ENCODE results near the gene CPA5. TPM values are rescaled to one million over a fixed set of nuclear protein-coding genes. Genes with fewer than 3 reads are reported as not detected.

The CPA5 gene
- total RNA-seq, 1 experiment from 2014 or later = not detected

DNA sequence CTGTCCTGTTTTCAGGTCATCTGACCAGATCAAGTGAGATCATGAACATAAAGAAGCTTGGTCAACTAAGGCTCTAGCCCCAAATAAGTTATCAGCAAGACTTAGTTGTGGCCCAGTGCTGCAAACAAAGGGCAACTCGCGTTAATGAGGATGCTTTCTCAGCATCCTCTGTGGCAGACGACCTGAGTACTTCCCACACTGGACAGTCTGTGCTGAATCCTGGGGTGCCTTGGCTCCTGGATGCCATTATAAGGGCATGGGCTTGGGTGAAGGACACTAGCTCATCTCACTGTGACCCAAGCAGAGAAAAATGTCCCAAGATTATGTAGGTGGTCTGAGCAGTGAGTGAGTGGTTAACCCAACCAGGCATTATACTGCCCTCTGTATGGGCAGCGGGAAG lies 13.9 kb downstream of the CPA5 start:
- TF ChIP-seq EZH2phosphoT487 (IDR thresholded peaks at IDR 0.05; ENCODE audit: borderline replicate concordance, low read length) (no peak), EZH2 (IDR thresholded peaks at IDR 0.05; ENCODE audit: low read length, unreplicated experiment) (no peak)
- TF ChIP-seq, protein P1, sequence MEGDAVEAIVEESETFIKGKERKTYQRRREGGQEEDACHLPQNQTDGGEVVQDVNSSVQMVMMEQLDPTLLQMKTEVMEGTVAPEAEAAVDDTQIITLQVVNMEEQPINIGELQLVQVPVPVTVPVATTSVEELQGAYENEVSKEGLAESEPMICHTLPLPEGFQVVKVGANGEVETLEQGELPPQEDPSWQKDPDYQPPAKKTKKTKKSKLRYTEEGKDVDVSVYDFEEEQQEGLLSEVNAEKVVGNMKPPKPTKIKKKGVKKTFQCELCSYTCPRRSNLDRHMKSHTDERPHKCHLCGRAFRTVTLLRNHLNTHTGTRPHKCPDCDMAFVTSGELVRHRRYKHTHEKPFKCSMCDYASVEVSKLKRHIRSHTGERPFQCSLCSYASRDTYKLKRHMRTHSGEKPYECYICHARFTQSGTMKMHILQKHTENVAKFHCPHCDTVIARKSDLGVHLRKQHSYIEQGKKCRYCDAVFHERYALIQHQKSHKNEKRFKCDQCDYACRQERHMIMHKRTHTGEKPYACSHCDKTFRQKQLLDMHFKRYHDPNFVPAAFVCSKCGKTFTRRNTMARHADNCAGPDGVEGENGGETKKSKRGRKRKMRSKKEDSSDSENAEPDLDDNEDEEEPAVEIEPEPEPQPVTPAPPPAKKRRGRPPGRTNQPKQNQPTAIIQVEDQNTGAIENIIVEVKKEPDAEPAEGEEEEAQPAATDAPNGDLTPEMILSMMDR (conservative IDR thresholded peaks at IDR 0.05; ENCODE audit: low read depth, low read length) = no peak
- Histone ChIP-seq H3K27ac (ENCODE audit: low read length) (no peak overlapping the region), H2AFZ (ENCODE audit: low read length) (no peak overlapping the region)

GRCh38 chr7:130359276-130359857 lies 14.8 kb downstream of the CPA5 start:
- H3K79me2 ChIP-seq (ENCODE audit: low read length) = no peaks in the 10 kb centered on the region
- ChIA-PET POLR2A (ENCODE audit: unreplicated experiment) (no interaction called here), CTCF (no interaction called here)
- H3K4me1 ChIP-seq (ENCODE audit: insufficient read depth, low read length) = peaks cover 44% of the 10 kb centered on the region
- no peaks in the 10 kb centered on the region for H3K9me2 ChIP-seq (replicated peaks; ENCODE audit: low read length)
- TF ChIP-seq, protein P1 (conservative IDR thresholded peaks at IDR 0.05; ENCODE audit: low read depth, low read length) = no peak
- TF ChIP-seq EZH2 (IDR thresholded peaks at IDR 0.05; ENCODE audit: low read length, unreplicated experiment) (no peak), EZH2phosphoT487 (IDR thresholded peaks at IDR 0.05; ENCODE audit: borderline replicate concordance, low read length) (no peak)
- no peak overlapping the region for H3K4me3 ChIP-seq (ENCODE audit: low read length)
- H3K27ac ChIP-seq (ENCODE audit: low read length) = no peak overlapping the region
- H3F3A ChIP-seq (ENCODE audit: low read length, unreplicated experiment) = peaks cover 8% of the 10 kb centered on the region
- H3K36me3 ChIP-seq (ENCODE audit: low read depth, low read length) = no peaks in the 10 kb centered on the region
- H2AFZ ChIP-seq (ENCODE audit: low read length) = no peak overlapping the region
- no TSS peak for BruUV-seq (replicated peaks)
- H3K9ac ChIP-seq (ENCODE audit: low read length) = no peak overlapping the region
- H3K9me3 ChIP-seq (ENCODE audit: low read length) = peaks cover 4% of the 10 kb centered on the region; the same call in 1 of the 2 replicates
- H3K4me2 ChIP-seq (ENCODE audit: low read length) = no peak overlapping the region
- intact Hi-C loops (cut with micrococcal nuclease) = loop anchor here (5.0 kb wide), 1 partner anchor 287 kb away; the partner anchor contains the start of gene KLHDC10
- no peaks in the 10 kb centered on the region for H3K27me3 ChIP-seq (ENCODE audit: low read length)
- no peaks in the 10 kb centered on the region for H4K20me1 ChIP-seq (ENCODE audit: low read length)
- no peak for DNase-seq
- no peak for ATAC-seq

More for the DNA sequence above, 13.9 kb downstream of the CPA5 start:
- no peaks in the 10 kb centered on the region for H3K27me3 ChIP-seq (ENCODE audit: low read length)
- CTCF ChIA-PET = no interaction called here
- H3K4me1 ChIP-seq (ENCODE audit: insufficient read depth, low read length) = peaks cover 35% of the 10 kb centered on the region
- intact Hi-C loops (cut with micrococcal nuclease) = loop anchor here (5.0 kb wide), 1 partner anchor 286 kb away; the partner anchor contains the start of gene KLHDC10
- no TSS peak for BruUV-seq (replicated peaks)
- H3K9me2 ChIP-seq (replicated peaks; ENCODE audit: low read length) = no peaks in the 10 kb centered on the region
- no peak overlapping the region for H3K4me2 ChIP-seq (ENCODE audit: low read length)
- ATAC-seq = no peak
- peaks cover 5% of the 10 kb centered on the region for H3F3A ChIP-seq (ENCODE audit: low read length, unreplicated experiment)
- H3K4me3 ChIP-seq (ENCODE audit: low read length) = no peak overlapping the region
- H3K36me3 ChIP-seq (ENCODE audit: low read depth, low read length) = no peaks in the 10 kb centered on the region
- H4K20me1 ChIP-seq (ENCODE audit: low read length) = no peaks in the 10 kb centered on the region
- POLR2A ChIA-PET (ENCODE audit: unreplicated experiment) = no interaction called here
- no peaks in the 10 kb centered on the region for H3K79me2 ChIP-seq (ENCODE audit: low read length)
- DNase-seq = no peak
- peaks cover 4% of the 10 kb centered on the region; the same call in 1 of the 2 replicates for H3K9me3 ChIP-seq (ENCODE audit: low read length)
- H3K9ac ChIP-seq (ENCODE audit: low read length) = no peak overlapping the region

DNA sequence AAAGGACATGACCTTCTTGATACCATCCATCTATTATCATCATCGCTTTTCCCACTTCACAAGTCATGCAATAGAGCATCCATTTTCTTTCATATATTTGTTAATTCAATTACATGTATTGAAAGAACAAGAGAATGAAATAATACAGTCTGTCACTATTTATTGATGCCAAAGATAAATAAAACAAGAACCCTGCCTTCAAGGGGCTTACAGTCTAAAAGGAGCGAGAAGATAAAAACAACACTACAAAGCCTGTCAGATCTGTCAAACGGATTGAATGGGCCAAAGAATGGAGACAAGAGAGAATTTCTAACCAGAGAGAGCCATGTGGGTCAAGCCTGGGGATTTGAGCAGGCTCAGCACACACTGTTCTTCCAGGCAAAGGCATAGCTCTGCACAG lies 15.9 kb downstream of the CPA5 start:
- Histone ChIP-seq H4K20me1 (ENCODE audit: low read length) (no peaks in the 10 kb centered on the region), H3K4me3 (ENCODE audit: low read length) (no peak overlapping the region), H3K27me3 (ENCODE audit: low read length) (no peaks in the 10 kb centered on the region), H3K27ac (ENCODE audit: low read length) (no peak overlapping the region), H3F3A (ENCODE audit: low read length, unreplicated experiment) (peaks cover 8% of the 10 kb centered on the region), H3K36me3 (ENCODE audit: low read depth, low read length) (no peaks in the 10 kb centered on the region), H2AFZ (ENCODE audit: low read length) (no peak overlapping the region), H3K4me1 (ENCODE audit: insufficient read depth, low read length) (peaks cover 47% of the 10 kb centered on the region), H3K9ac (ENCODE audit: low read length) (no peak overlapping the region), H3K9me2 (replicated peaks; ENCODE audit: low read length) (no peaks in the 10 kb centered on the region), H3K4me2 (ENCODE audit: low read length) (no peak overlapping the region), H3K79me2 (ENCODE audit: low read length) (no peaks in the 10 kb centered on the region), H3K9me3 (ENCODE audit: low read length) (peaks cover 4% of the 10 kb centered on the region; the same call in 1 of the 2 replicates)
- ATAC-seq (no peak), DNase-seq (no peak)
- TF ChIP-seq EZH2 (IDR thresholded peaks at IDR 0.05; ENCODE audit: low read length, unreplicated experiment) = no peak
- no peak for TF ChIP-seq EZH2phosphoT487 (IDR thresholded peaks at IDR 0.05; ENCODE audit: borderline replicate concordance, low read length)
- ChIA-PET POLR2A (ENCODE audit: unreplicated experiment) (no interaction called here), CTCF (no interaction called here)
- intact Hi-C loops (cut with micrococcal nuclease) = no loop called here
- BruUV-seq (replicated peaks) = no TSS peak
